Colonic mucosa (tissue), 4 donors: ENCODE data around the gene LBR. TPM values are rescaled to one million over a fixed set of nuclear protein-coding genes. Genes with fewer than 3 reads are reported as not detected.

Source experiments
- DNase-seq: peaks from one replicate; pipeline ENCODE4 v3.0.0-alpha.2; 2020
- H3K27ac ChIP-seq: fragments of 200-600 bp; one replicate; pipeline ENCODE4 v1.8.0; 2021
- H3K27me3 ChIP-seq: fragments of 200-600 bp; one replicate; pipeline ENCODE4 v1.8.0; 2021
- H3K36me3 ChIP-seq: fragments of 200-600 bp; one replicate; pipeline ENCODE4 v1.8.0; 2021
- H3K4me1 ChIP-seq: fragments of 200-600 bp; one replicate; pipeline ENCODE4 v1.8.0; 2021; ENCODE audit warnings: mild to moderate bottlenecking
- H3K4me3 ChIP-seq: fragments of 200-600 bp; one replicate; pipeline ENCODE4 v1.8.0; 2021
- H3K9ac ChIP-seq, 2 donors: one replicate each; pipeline ENCODE4 v1.7.0; 2013; ENCODE audit warnings: control low read depth in 2 of 2, low read depth in 2 of 2, low read length in 2 of 2
- H3K9me3 ChIP-seq: fragments of 200-600 bp; one replicate; pipeline ENCODE4 v1.8.0; 2021
- CTCF ChIP-seq: fragments of 200-600 bp; IDR thresholded peaks from one replicate; pipeline ENCODE4 v1.8.0; 2022; ENCODE audit warnings: antibody characterized with exemption, mild to moderate bottlenecking
- intact Hi-C: fragments of 100-400 bp; cut with DNase I; formaldehyde crosslinking; loops from one replicate; pipeline ENCODE4 v1.14.1; 2022
- total RNA-seq, 2 donors: library from RNA; stranded (reverse); fragmentation: NEBNext Ultra II Directional in 1 of 2; extraction: Animal tissue kit (Norgen Biotek cat#: 25700) in 1 of 2; gene quantifications; one replicate each; pipeline ENCODE4 v1.2.1, GENCODE V29; 2021
- donor health status: healthy.
- donor health status: DM: no; HTN: no; CAD: no.
- donor health status: DM: no; HTN: no; CAD: no.

The LBR gene
- total RNA-seq, 2 donors from 2014 or later, result 111 to 147 TPM

DNA sequence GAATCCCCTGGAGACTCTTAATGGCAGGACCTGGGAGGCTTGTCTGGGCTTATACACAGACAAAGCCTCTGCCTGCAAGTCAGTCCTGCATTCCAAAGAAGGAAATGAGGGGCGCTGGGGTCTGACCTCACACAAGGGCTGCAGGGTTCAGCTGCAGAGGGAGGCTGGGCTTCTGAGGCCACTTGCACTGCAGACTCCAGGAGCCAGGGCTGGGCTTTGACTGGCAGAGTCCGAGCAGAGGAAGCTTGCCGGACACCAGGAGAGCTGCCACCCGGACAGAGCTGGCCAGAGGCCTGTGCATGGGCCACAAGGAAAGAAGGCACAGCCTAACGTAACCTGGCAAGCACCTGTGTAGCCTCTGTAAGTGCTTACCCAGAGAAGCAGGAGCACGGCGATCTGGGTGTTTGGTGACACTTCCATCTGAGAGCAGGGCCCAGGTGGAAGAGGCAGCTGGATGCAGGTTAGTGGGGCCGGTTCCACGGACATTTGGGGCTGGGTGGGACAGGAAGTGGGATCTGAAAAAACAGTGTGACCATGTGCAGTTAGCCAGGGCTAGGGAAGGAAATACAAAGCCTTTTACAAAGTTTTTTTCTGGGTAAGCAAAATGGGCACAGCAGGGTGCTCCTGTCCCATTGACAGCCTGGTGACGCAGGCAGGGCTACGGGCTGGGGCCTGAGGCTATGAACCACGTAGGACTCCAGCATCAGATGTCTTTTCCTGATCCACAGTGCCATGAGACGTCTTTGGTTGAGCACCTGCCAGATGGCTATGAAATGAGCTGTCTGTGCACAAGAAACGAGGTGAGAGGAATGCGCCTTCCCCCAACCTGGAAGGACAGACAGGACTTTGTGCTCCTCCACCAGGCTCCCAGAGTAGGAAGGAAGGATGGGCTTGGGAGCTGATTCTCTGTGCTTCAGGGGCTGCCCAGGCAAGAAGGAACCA, 37.3 kb upstream of the LBR start:
- no peaks in the 10 kb centered on the region for H3K36me3 ChIP-seq
- intact Hi-C loops, result no loop called here
- DNase-seq, result no peak
- H3K9me3 ChIP-seq, result no peaks in the 10 kb centered on the region
- no peaks in the 10 kb centered on the region for H3K27me3 ChIP-seq
- no peak overlapping the region for H3K4me3 ChIP-seq
- no peak overlapping the region for H3K27ac ChIP-seq
- H3K4me1 ChIP-seq, result peaks cover 6% of the 10 kb centered on the region
- no peak overlapping the region for H3K9ac ChIP-seq
- no peak for TF ChIP-seq CTCF

DNA sequence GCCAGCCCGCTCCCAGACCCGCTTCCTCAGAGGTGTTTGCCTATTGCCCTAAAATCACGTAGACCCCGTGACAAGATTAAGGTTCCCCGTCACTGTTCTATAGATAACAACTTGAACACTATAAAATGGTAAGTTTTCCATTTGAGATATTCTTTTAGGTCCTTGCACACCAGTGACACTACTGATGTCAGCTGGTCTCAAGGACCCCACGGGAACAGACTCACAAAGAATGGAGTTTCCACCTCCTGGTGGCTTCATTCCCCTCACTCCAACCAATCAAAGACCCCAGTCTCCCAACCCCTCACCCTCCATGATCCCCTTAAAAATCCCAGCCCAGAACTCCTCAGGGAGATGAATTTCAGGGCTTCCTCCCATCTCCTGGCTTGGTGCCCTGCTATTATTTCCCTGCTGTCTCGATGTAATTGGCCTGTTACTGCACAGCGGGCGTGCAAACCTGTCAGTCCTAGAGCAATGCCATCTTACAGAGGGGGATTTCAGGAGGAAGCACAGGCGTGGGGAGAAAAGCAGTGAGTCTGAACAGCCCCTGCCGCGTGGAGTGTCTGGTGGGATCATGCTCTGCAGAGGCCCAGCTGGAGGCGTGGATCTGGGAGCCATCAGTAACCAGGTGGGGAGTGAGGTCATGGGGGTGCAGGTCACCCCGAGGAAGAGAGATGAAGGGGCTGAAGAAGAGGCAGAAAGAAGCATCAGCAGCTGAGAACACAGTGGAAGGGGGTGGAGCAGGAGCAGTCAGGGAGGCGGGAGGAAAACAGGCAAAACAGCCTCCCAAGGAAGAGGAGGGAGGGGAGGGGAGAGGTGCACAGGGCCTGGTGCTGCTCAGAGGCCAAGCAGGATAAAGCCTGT, 35.1 kb upstream of the LBR start:
- H3K9ac ChIP-seq, result peak overlapping the region in 1 of 2 donors; percentile 41
- intact Hi-C loops, result no loop called here
- peaks cover 6% of the 10 kb centered on the region for H3K4me1 ChIP-seq
- no peaks in the 10 kb centered on the region for H3K27me3 ChIP-seq
- H3K36me3 ChIP-seq, result no peaks in the 10 kb centered on the region
- H3K27ac ChIP-seq, result peak overlapping the region; percentile 14
- H3K9me3 ChIP-seq, result no peaks in the 10 kb centered on the region
- H3K4me3 ChIP-seq, result no peak overlapping the region
- TF ChIP-seq CTCF, result no peak
- peak; percentile 70 for DNase-seq

DNA sequence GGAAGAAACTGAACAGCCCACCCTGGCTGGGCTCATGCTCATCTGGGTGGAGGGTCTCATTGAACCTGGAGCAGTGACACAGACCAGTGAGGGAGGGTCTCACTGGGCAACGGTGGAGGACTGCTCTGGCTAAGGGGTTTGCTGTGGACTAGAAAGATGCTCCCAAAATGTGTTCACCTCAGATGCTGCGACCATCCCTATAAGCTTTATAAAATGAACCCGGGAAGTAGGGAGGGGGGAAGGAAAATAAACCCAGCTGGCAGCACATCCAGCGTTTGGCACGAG, 34.5 kb upstream of the LBR start:
- H3K9me3 ChIP-seq, result no peaks in the 10 kb centered on the region
- no peak overlapping the region for H3K27ac ChIP-seq
- intact Hi-C loops, result no loop called here
- no peaks in the 10 kb centered on the region for H3K36me3 ChIP-seq
- H3K4me3 ChIP-seq, result no peak overlapping the region
- peaks cover 6% of the 10 kb centered on the region for H3K4me1 ChIP-seq
- TF ChIP-seq CTCF, result no peak
- no peak for DNase-seq
- no peak overlapping the region for H3K9ac ChIP-seq
- no peaks in the 10 kb centered on the region for H3K27me3 ChIP-seq

DNA sequence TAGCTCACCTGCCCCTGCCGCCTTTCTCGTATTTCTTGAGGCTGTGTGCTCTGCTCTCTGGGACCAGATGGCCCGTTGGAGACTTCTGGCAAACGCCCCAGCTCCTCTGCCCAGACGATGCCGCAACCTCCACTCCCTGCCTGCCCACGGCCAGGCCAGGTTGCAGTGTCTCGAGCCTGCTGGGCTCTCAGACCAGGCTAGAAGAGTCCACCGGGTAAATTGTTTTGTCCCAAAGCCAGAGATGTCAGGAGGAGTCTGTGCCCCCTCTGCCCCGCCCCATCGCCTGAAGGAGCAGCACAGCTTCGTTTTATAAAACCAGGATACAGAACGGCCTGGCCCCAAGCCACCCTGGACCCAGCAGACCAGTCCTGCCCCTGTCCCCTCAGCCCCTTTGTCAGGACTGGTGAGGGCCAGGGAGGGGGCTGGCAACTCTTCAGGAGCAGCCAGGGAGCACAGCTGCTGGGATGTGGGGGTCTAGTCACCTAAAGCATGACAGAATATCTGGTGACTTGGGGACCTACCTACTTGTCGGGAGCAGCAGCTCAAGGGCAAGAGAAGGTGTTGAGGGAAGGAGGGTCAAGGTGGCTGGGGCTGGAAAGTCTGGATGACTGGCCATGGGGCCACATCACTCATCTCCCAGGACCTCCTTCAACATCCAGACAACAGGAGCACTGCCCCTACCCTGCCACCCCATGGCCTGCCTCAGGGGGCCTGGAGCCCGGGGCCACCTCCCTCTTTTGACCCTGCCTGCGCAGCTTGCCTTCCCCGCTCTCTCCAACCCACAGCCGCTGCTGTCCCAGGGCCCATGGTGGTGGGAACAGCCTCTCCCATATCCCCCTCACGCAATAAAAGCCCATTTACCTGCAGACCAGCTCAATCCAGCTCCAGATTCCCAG, 33.9 kb upstream of the LBR start:
- TF ChIP-seq CTCF, result no peak
- no peak overlapping the region for H3K4me3 ChIP-seq
- H3K27me3 ChIP-seq, result no peaks in the 10 kb centered on the region
- no peaks in the 10 kb centered on the region for H3K36me3 ChIP-seq
- intact Hi-C loops, result no loop called here
- no peaks in the 10 kb centered on the region for H3K9me3 ChIP-seq
- no peak overlapping the region for H3K27ac ChIP-seq
- no peak overlapping the region for H3K9ac ChIP-seq
- DNase-seq, result no peak
- peaks cover 6% of the 10 kb centered on the region for H3K4me1 ChIP-seq
